Measurements from ENCODE around the gene MEGF10. TPM values are rescaled to one million over a fixed set of nuclear protein-coding genes. Genes with fewer than 3 reads are reported as not detected.
"Not testable (repeated sequence)": the region's sequence is repeated elsewhere in the genome, so short reads cannot be mapped to it uniquely, and the experiment has no call there.

MEGF10 gene
- total RNA-seq, 1 experiment from 2014 or later: not detected

GRCh38 chr5:127296321-127296720, 5.7 kb downstream of the MEGF10 start:
- no peaks in the 10 kb centered on the region for H3K4me1 Mint-ChIP-seq (ENCODE audit: low read depth, unreplicated experiment)
- POLR2A ChIA-PET: no interaction called here
- intact Hi-C loops (cut with micrococcal nuclease; ENCODE audit: unreplicated experiment): loop anchor here (10.0 kb wide), 1 partner anchor 148 kb away; no protein-coding TSS in a partner anchor

GRCh38 chr5:127296894-127297293, 6.3 kb downstream of the MEGF10 start:
- H3K9me3 ChIP-seq; H3K36me3 ChIP-seq (ENCODE audit: control insufficient read depth, insufficient read depth, low read length); POLR2A ChIA-PET; H3K4me3 ChIP-seq (ENCODE audit: low read depth, low read length); H3K4me1 Mint-ChIP-seq (ENCODE audit: low read depth, unreplicated experiment); H3K27me3 ChIP-seq (replicated peaks; ENCODE audit: control insufficient read depth, insufficient read depth, low read length); H3K9me3 Mint-ChIP-seq (ENCODE audit: unreplicated experiment); H3K4me3 Mint-ChIP-seq (ENCODE audit: unreplicated experiment); H3K27ac Mint-ChIP-seq (ENCODE audit: unreplicated experiment); BruUV-seq (replicated peaks); H3K36me3 Mint-ChIP-seq (ENCODE audit: insufficient read depth, unreplicated experiment); H3K4me1 ChIP-seq; DNase-seq; CTCF ChIA-PET: not testable (repeated sequence)
- intact Hi-C loops (cut with micrococcal nuclease; ENCODE audit: unreplicated experiment): loop anchor here (10.0 kb wide), 1 partner anchor 148 kb away; no protein-coding TSS in a partner anchor
- H3K27me3 Mint-ChIP-seq (ENCODE audit: insufficient read depth, unreplicated experiment): peaks cover 11% of the 10 kb centered on the region

More at GRCh38 chr5:127296321-127296720, 5.7 kb downstream of the MEGF10 start:
- Histone ChIP-seq H3K4me1 (no peaks in the 10 kb centered on the region), H3K27me3 (replicated peaks; ENCODE audit: control insufficient read depth, insufficient read depth, low read length) (peaks cover 2% of the 10 kb centered on the region), H3K36me3 (ENCODE audit: control insufficient read depth, insufficient read depth, low read length) (no peaks in the 10 kb centered on the region), H3K9me3 (no peaks in the 10 kb centered on the region), H3K4me3 (ENCODE audit: low read depth, low read length) (no peak overlapping the region)
- no peak overlapping the region for H3K4me3 Mint-ChIP-seq (ENCODE audit: unreplicated experiment)
- no peaks in the 10 kb centered on the region for H3K36me3 Mint-ChIP-seq (ENCODE audit: insufficient read depth, unreplicated experiment)
- CTCF ChIA-PET: no interaction called here
- no peak overlapping the region for H3K27ac Mint-ChIP-seq (ENCODE audit: unreplicated experiment)
- no peak for TF ChIP-seq CTCF (IDR thresholded peaks at IDR 0.05; ENCODE audit: insufficient read depth in 1 of 2, low read depth in 1 of 2, low read length in 1 of 2, severe bottlenecking in 1 of 2, unreplicated experiment in 1 of 2)
- H3K9me3 Mint-ChIP-seq (ENCODE audit: unreplicated experiment): no peaks in the 10 kb centered on the region
- peaks cover 11% of the 10 kb centered on the region for H3K27me3 Mint-ChIP-seq (ENCODE audit: insufficient read depth, unreplicated experiment)
- BruUV-seq (replicated peaks): no TSS peak
- DNase-seq: no peak

- no TSS peak for BruUV-seq (replicated peaks)
- no peak for DNase-seq
- peaks cover 3% of the 10 kb centered on the region for H3K9me3 Mint-ChIP-seq (ENCODE audit: unreplicated experiment)
- ChIA-PET POLR2A (no interaction called here), CTCF (no interaction called here)
- intact Hi-C loops (cut with micrococcal nuclease; ENCODE audit: unreplicated experiment): loop anchor here (10.0 kb wide), 1 partner anchor 147 kb away; no protein-coding TSS in a partner anchor
- Histone ChIP-seq H3K4me1 (no peaks in the 10 kb centered on the region), H3K27me3 (replicated peaks; ENCODE audit: control insufficient read depth, insufficient read depth, low read length) (peaks cover 2% of the 10 kb centered on the region), H3K36me3 (ENCODE audit: control insufficient read depth, insufficient read depth, low read length) (no peaks in the 10 kb centered on the region), H3K9me3 (no peaks in the 10 kb centered on the region), H3K4me3 (ENCODE audit: low read depth, low read length) (no peak overlapping the region)
- no peak overlapping the region for H3K4me3 Mint-ChIP-seq (ENCODE audit: unreplicated experiment)
- peaks cover 13% of the 10 kb centered on the region for H3K27me3 Mint-ChIP-seq (ENCODE audit: insufficient read depth, unreplicated experiment)
- TF ChIP-seq CTCF (IDR thresholded peaks at IDR 0.05; ENCODE audit: insufficient read depth in 1 of 2, low read depth in 1 of 2, low read length in 1 of 2, severe bottlenecking in 1 of 2, unreplicated experiment in 1 of 2): no peak
- H3K4me1 Mint-ChIP-seq (ENCODE audit: low read depth, unreplicated experiment): peaks cover 3% of the 10 kb centered on the region
- H3K27ac Mint-ChIP-seq (ENCODE audit: unreplicated experiment): no peak overlapping the region
- peaks cover 1% of the 10 kb centered on the region for H3K36me3 Mint-ChIP-seq (ENCODE audit: insufficient read depth, unreplicated experiment)
These were observed 6.9 kb downstream of the MEGF10 start for GRCh38 chr5:127297348-127298035.

All from Caco-2 (cell line).